A673 (cell line): ENCODE measurements around the gene PCSK6.

ENCODE experiments used
- EZH2 ChIP-seq: fragments of 200-600 bp; sonication (generic); IDR thresholded peaks from 2 replicates; pipeline ENCODE4 v1.6.1; 2017; ENCODE audit warnings: borderline replicate concordance, low read depth, mild to moderate bottlenecking, mixed read lengths, antibody characterized with exemption, low read length; ENCODE audit not compliant: poor library complexity, severe bottlenecking
- TF ChIP-seq, protein P1 (sequence below): fragments of 300-800, 200-600 bp; sonication (generic); conservative IDR thresholded peaks from 2 replicates; pipeline ENCODE4 v1.5.1; 2017; ENCODE audit warnings: low read depth, mild to moderate bottlenecking, antibody characterized with exemption, low read length, moderate library complexity, mixed read lengths

DNA sequence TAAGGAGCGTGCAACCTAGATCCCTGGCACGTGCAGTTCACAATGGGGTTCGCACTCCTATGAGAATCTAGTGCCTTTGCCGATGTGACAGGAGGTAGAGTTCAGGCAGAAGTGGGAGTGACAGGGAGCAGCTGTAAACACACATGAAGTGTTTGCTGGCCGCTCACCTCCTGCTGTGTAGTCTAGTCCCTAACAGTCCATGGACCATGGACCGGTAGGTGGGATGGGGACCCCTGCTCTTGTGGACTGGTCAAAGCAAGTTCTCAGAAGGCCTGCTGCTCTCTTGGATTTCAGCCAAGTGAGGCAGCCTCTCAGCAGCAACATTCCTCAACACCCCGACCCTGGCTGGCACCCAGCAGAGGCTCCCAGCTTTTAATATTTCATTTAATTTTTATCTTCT lies 136.3 kb downstream of the PCSK6 start:
- TF ChIP-seq EZH2: no peak
- TF ChIP-seq, protein P1, sequence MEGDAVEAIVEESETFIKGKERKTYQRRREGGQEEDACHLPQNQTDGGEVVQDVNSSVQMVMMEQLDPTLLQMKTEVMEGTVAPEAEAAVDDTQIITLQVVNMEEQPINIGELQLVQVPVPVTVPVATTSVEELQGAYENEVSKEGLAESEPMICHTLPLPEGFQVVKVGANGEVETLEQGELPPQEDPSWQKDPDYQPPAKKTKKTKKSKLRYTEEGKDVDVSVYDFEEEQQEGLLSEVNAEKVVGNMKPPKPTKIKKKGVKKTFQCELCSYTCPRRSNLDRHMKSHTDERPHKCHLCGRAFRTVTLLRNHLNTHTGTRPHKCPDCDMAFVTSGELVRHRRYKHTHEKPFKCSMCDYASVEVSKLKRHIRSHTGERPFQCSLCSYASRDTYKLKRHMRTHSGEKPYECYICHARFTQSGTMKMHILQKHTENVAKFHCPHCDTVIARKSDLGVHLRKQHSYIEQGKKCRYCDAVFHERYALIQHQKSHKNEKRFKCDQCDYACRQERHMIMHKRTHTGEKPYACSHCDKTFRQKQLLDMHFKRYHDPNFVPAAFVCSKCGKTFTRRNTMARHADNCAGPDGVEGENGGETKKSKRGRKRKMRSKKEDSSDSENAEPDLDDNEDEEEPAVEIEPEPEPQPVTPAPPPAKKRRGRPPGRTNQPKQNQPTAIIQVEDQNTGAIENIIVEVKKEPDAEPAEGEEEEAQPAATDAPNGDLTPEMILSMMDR: no peak
